ENCODE results near the gene GPER1.

The GPER1 gene

GRCh38 chr7:1054438-1054837, 33.5 kb upstream of the GPER1 start:
- DNase-seq (ENCODE audit: low read depth) = no peak

DNA sequence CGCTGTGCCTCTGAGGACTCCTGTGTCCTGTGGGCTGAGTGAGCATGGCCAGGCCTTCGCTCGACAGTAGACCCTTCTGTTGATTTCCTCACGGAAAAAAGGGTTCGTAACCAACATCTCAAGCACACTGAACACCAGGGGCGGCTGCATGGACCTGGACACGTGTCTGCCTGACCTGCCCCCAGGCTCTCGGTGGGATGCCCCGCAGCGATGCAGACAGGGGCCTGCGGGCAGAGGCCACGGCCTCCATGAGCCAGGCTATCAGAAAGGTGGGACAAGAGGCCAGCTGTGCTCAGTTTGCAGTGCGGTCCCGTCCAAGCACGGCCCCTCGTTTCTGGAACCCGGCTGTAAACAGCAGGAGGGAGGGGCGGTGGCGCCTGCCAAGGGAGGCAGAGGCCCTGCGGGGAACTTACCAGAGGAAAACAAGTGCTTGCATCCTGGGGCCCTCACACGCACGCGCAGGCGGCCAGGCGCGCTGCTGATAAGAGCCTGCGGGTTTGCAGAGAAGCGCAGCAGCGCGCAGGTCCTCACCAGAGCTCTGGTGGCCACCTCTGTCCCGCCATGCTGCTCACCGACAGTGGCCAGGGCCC, 33.0 kb upstream of the GPER1 start:
- peak; percentile 52 for DNase-seq (ENCODE audit: low read depth)

DNA sequence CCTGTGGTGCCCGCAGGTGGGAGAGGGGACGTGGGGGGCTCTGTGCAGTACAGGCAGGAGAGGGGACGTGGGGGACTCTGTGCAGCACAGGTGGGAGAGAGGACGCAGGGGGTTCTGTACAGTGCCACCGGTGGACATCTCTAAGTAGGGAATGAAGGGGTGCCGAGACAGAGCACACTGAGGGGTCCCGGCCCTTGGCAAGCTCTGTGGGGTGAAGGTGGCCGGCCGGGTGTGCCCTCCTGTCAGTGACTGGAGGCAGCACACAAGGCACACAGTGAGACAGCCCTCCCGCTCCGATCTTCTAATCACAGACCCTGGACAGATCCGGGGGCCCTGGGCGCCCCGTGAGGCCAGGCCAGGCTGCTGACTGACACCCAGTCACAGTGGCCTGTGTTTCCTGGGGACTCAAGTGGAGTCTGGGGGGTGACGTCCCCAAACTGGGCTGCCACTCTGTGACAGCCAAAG, 32.4 kb upstream of the GPER1 start:
- no peak for DNase-seq (ENCODE audit: low read depth)

- DNase-seq (ENCODE audit: low read depth) = no peak
Observed at GRCh38 chr7:1055956-1056784, 31.7 kb upstream of the GPER1 start.

DNA sequence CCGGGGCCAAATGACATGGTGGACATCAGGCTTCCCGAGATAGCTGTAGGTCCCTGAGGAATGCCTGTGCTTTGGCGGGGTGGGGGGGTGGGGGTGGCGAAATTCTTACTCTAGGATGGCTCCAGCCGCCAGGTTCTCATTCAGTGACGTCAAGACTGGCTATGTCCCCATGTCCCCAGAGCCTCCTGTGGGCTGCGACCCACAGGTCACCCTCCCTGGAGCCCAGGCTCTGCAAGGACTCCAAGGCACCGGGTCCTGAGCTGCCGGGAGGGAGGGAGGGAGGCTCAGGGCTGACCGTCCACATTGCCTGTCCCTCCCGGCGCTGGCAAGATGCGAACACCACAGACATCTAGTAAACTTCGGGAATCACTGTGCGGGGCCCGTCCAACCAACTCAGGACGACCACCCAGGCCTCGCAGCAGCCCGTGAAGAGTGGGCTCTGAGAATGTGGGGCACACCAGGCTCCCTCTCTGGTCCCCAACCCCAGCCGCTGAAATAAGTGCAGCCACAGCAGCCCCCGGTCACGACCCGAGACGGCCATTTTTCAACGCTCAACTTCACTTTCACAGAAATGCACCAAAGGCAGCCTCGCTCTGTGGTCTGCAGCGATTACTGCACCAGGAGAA, 31.0 kb upstream of the GPER1 start:
- DNase-seq (ENCODE audit: low read depth) = no peak

DNA sequence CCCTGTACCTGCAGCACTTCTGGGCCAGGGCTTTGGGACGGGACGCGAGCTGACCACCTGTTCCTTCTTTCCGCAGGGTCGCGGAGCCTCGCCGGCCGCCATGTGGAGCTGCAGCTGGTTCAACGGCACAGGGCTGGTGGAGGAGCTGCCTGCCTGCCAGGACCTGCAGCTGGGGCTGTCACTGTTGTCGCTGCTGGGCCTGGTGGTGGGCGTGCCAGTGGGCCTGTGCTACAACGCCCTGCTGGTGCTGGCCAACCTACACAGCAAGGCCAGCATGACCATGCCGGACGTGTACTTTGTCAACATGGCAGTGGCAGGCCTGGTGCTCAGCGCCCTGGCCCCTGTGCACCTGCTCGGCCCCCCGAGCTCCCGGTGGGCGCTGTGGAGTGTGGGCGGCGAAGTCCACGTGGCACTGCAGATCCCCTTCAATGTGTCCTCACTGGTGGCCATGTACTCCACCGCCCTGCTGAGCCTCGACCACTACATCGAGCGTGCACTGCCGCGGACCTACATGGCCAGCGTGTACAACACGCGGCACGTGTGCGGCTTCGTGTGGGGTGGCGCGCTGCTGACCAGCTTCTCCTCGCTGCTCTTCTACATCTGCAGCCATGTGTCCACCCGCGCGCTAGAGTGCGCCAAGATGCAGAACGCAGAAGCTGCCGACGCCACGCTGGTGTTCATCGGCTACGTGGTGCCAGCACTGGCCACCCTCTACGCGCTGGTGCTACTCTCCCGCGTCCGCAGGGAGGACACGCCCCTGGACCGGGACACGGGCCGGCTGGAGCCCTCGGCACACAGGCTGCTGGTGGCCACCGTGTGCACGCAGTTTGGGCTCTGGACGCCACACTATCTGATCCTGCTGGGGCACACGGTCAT, 30.3 kb upstream of the GPER1 start:
- no peak for DNase-seq (ENCODE audit: low read depth)

DNA sequence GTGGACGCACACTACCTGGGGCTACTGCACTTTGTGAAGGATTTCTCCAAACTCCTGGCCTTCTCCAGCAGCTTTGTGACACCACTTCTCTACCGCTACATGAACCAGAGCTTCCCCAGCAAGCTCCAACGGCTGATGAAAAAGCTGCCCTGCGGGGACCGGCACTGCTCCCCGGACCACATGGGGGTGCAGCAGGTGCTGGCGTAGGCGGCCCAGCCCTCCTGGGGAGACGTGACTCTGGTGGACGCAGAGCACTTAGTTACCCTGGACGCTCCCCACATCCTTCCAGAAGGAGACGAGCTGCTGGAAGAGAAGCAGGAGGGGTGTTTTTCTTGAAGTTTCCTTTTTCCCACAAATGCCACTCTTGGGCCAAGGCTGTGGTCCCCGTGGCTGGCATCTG, 29.6 kb upstream of the GPER1 start:
- DNase-seq (ENCODE audit: low read depth) = no peak

- DNase-seq (ENCODE audit: low read depth) = no peak
Observed at GRCh38 chr7:1058821-1059199, 29.1 kb upstream of the GPER1 start.

DNA sequence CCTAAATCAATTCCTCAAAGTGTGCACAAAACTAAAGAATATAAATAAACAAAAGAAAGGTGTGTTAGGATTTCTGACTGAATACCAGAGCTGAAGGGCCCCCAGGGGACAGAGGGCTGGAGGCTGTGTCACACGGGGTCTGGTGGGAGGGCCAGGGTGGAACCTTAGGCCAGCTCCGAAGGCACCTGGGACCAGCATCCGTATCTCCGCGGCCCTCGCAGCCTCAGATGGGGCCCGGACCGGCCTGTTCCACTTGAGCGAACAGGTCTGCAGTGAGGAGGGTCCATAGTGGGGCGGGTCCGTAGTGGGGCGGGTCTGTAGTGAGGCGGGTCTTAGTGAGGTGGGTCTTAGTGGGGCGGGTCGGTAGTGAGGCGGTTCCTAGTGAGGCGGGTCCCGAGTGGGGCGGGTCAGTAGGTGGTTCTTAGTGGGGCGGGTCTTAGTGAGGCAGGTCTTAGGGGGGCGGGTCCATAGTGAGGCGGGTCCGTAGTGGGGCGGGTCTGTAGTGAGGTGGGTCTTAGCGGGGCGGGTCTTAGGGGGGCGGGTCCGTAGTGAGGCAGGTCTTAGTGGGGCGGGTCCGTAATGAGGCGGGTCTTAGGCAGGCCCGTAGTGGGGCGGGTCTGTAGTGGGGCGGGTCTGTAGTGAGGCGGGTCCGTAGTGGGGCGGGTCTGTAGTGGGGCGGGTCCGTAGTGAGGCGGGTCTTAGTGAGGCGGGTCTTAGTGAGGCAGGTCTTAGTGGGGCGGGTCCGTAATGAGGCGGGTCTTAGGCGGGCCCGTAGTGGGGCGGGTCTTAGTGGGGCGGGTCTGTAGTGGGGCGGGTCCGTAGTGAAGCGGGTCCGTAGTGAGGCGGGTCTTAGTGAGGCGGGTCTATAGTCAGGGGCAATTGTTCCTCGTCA, 28.5 kb upstream of the GPER1 start:
- no peak for DNase-seq (ENCODE audit: low read depth)

DNA sequence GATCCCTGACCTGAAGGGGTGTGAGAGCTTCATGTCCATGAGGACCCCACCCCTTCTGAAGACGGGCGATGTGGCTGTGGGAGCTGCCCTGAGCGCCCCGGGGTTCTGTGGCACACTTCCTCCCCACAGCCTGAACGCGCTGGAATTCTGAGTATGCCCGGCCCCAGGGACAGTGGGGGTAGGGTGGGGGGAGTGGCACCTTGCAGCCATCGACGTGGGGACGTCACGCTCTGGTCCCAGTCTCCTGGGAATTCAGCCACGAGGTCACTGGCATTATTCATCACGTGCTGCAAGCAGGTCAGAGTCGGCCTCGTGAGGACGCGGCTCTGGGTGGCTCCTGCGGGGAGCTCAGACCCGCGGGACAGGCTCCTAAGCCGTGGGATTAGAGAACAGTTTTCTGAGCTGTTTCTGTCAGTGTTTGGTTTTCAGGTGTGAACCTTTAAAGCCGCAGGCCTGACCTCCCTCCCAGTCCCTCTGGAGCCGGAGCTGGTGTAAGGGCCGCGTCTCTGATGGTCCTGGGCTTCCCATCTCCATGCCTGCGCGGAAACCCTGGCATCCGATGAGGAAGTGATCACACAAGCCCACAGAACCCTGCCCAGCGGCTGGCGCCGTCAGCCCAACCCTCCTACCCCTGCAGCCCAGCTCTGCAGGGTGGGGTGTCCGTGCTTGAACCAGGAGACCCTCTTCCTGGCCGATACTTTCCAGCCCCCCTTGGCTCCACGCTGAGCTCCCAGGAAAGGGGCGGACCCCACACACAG, 27.4 kb upstream of the GPER1 start:
- no peak for DNase-seq (ENCODE audit: low read depth)

- DNase-seq (ENCODE audit: low read depth) = no peak
Observed at GRCh38 chr7:1061180-1061579, 26.7 kb upstream of the GPER1 start.

GRCh38 chr7:1062296-1063294, 25.3 kb upstream of the GPER1 start:
- no peak for DNase-seq (ENCODE audit: low read depth)

DNA sequence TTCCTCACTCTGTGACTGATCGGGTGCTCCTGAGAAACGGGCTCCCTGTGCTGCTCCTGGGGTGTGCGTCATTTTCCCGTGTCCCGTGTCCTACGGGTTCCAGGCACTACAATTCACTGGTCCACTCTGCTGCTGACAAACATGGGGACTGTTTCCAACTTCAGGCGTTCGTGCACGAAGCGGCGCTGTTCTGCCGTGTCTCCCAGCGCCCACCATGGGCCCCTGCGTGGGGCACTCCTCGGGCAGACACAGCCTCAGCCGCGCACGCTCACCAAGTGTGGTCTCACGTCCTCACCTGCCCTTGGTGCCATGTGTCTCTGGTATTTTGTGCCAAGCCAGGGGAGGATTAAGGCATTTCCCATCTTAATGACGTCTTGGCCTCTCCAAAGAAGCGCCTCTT, 24.6 kb upstream of the GPER1 start:
- DNase-seq (ENCODE audit: low read depth) = no peak

GRCh38 chr7:1064581-1064980, 23.3 kb upstream of the GPER1 start:
- DNase-seq (ENCODE audit: low read depth) = no peak

GRCh38 chr7:1065263-1065584, 22.7 kb upstream of the GPER1 start:
- DNase-seq (ENCODE audit: low read depth) = no peak

DNA sequence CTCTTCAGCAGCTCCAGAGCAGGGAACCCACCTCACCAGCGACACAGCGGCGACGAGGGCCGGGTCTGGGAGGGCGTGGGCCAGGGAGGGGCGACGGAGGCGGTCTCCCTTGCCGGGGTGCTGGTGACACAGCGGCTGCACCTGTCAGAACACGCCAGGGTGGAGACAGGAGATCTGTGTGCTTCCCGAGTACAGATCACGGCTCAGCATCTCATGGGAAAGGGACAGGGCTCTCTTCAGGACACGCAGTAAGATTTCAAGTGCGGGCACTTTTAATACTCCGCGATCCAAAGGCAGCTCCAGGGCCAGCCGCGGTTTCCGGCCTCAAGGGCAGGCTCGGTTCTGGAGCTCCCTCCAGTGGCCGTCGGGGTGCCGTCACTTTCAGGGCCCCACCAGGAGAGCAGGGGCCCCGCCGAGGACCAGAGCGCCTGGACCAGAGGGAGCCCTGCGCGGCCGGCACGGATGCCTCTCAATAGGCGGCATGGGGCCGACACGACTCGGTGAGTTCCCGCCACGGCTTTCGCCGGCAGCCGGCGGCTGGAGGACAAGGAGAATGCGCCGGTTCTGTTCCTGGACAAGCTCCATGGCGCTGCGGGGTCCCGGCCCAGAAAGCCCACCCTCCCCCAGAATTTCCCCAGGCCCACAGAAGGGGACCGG, 22.2 kb upstream of the GPER1 start:
- DNase-seq (ENCODE audit: low read depth) = peak; percentile 78

- no peak for DNase-seq (ENCODE audit: low read depth)
Observed at GRCh38 chr7:1066242-1066588, 21.7 kb upstream of the GPER1 start.

- DNase-seq (ENCODE audit: low read depth) = no peak
Observed at GRCh38 chr7:1068013-1068412, 19.9 kb upstream of the GPER1 start.

GRCh38 chr7:1068619-1069018, 19.3 kb upstream of the GPER1 start:
- DNase-seq (ENCODE audit: low read depth) = no peak

Data from activated T-cell treated with anti-CD3 and anti-CD28 coated beads for 1 hour (primary cell).